ENCODE results near the gene SH3PXD2A.
"Not testable (repeated sequence)": the region's sequence is repeated elsewhere in the genome, so short reads cannot be mapped to it uniquely, and the experiment has no call there.

SH3PXD2A gene

GRCh38 chr10:103621783-103622125 is 233.6 kb downstream of the SH3PXD2A start:
- DNase-seq (ENCODE audit: low read depth in 3 of 3), result no peak

GRCh38 chr10:103620891-103621782 is 234.2 kb downstream of the SH3PXD2A start:
- no peak for DNase-seq (ENCODE audit: low read depth in 3 of 3)

- DNase-seq (ENCODE audit: low read depth in 3 of 3), result no peak
These were observed 235.0 kb downstream of the SH3PXD2A start for GRCh38 chr10:103620352-103620740.

- no peak for DNase-seq (ENCODE audit: low read depth in 3 of 3)
These were observed 235.7 kb downstream of the SH3PXD2A start for GRCh38 chr10:103619424-103620351.

- DNase-seq (ENCODE audit: low read depth in 3 of 3), result no peak
These were observed 236.6 kb downstream of the SH3PXD2A start for GRCh38 chr10:103618575-103619423.

- no peak for DNase-seq (ENCODE audit: low read depth in 3 of 3)
These were observed 237.6 kb downstream of the SH3PXD2A start for GRCh38 chr10:103617602-103618385.

- DNase-seq (ENCODE audit: low read depth in 3 of 3), result no peak
These were observed 238.4 kb downstream of the SH3PXD2A start for GRCh38 chr10:103616705-103617601.

- no peak for DNase-seq (ENCODE audit: low read depth in 3 of 3)
These were observed 240.8 kb downstream of the SH3PXD2A start for GRCh38 chr10:103614306-103615158.

GRCh38 chr10:103613616-103614015 is 241.8 kb downstream of the SH3PXD2A start:
- DNase-seq (ENCODE audit: low read depth in 3 of 3), result no peak

- DNase-seq (ENCODE audit: low read depth in 3 of 3), result no peak
These were observed 242.7 kb downstream of the SH3PXD2A start for GRCh38 chr10:103612462-103613365.

GRCh38 chr10:103610921-103611511 is 244.4 kb downstream of the SH3PXD2A start:
- DNase-seq (ENCODE audit: low read depth in 3 of 3), result no peak

GRCh38 chr10:103610083-103610472 is 245.3 kb downstream of the SH3PXD2A start:
- no peak for DNase-seq (ENCODE audit: low read depth in 3 of 3)

GRCh38 chr10:103609231-103610082 is 245.9 kb downstream of the SH3PXD2A start:
- no peak for DNase-seq (ENCODE audit: low read depth in 3 of 3)

GRCh38 chr10:103608056-103608455 is 247.3 kb downstream of the SH3PXD2A start:
- DNase-seq (ENCODE audit: low read depth in 3 of 3), result not testable (repeated sequence)

- not testable (repeated sequence) for DNase-seq (ENCODE audit: low read depth in 3 of 3)
These were observed 248.3 kb downstream of the SH3PXD2A start for GRCh38 chr10:103607051-103607450.

GRCh38 chr10:103606097-103606438 is 249.3 kb downstream of the SH3PXD2A start:
- DNase-seq (ENCODE audit: low read depth in 3 of 3), result not testable (repeated sequence)
